NCI-H748 treated with DMSO at 0.1 percent for 48 hours (cell line): Measurements from ENCODE around the gene RAD51.

Experiments
- DNase-seq: peaks from one replicate; lab custom pipeline; 2025; lab: John Stamatoyannopoulos, UW

The RAD51 gene

GRCh38 chr15:40722354-40722753 lies 27.4 kb downstream of the RAD51 start:
- no peak for DNase-seq

GRCh38 chr15:40722934-40723333 lies 28.0 kb downstream of the RAD51 start:
- DNase-seq, result no peak

- no peak for DNase-seq
Measured at GRCh38 chr15:40723919-40724318, 28.9 kb downstream of the RAD51 start.

GRCh38 chr15:40731034-40731433 lies 36.1 kb downstream of the RAD51 start:
- no peak for DNase-seq

- DNase-seq, result no peak
Measured at GRCh38 chr15:40736575-40736974, 41.6 kb downstream of the RAD51 start.

GRCh38 chr15:40737048-40737447 lies 42.1 kb downstream of the RAD51 start:
- no peak for DNase-seq

GRCh38 chr15:40739047-40739446 lies 44.1 kb downstream of the RAD51 start:
- no peak for DNase-seq

- DNase-seq, result no peak
Measured at GRCh38 chr15:40739854-40740253, 44.9 kb downstream of the RAD51 start.

GRCh38 chr15:40743485-40743901 lies 48.5 kb downstream of the RAD51 start:
- DNase-seq, result no peak

- DNase-seq, result no peak
Measured at GRCh38 chr15:40743921-40744814, 49.2 kb downstream of the RAD51 start.

- no peak for DNase-seq
Measured at GRCh38 chr15:40744815-40745152, 49.8 kb downstream of the RAD51 start.

GRCh38 chr15:40746916-40747418 lies 52.0 kb downstream of the RAD51 start:
- no peak for DNase-seq

- no peak for DNase-seq
Measured at GRCh38 chr15:40747685-40748631, 53.0 kb downstream of the RAD51 start.

- no peak for DNase-seq
Measured at GRCh38 chr15:40749151-40749630, 54.2 kb downstream of the RAD51 start.

GRCh38 chr15:40750885-40751284 lies 55.9 kb downstream of the RAD51 start:
- DNase-seq, result no peak

GRCh38 chr15:40751745-40752144 lies 56.8 kb downstream of the RAD51 start:
- DNase-seq, result no peak

GRCh38 chr15:40754574-40754882 lies 59.6 kb downstream of the RAD51 start:
- no peak for DNase-seq

- peak; percentile 80 for DNase-seq
Measured at GRCh38 chr15:40754883-40755811, 60.2 kb downstream of the RAD51 start, which contains the start of gene RMDN3. TSS of gene RMDN3 (minus strand) at chr15:40755254. CDS start at chr15:40754783, 471 bp downstream.

- DNase-seq, result no peak
Measured at GRCh38 chr15:40755812-40756208, 60.8 kb downstream of the RAD51 start.

GRCh38 chr15:40756938-40757337 lies 62.0 kb downstream of the RAD51 start:
- DNase-seq, result peak; percentile 2

- no peak for DNase-seq
Measured at GRCh38 chr15:40759961-40760360, 65.0 kb downstream of the RAD51 start.
